Activated CD8-positive, alpha-beta memory T cell treated with anti-CD3 and anti-CD28 coated beads, Interleukin-2, amount 10 ng/mL, durations not matched to agents 7 days and 5 days (primary cell): Measurements from ENCODE around the gene FADS3. TPM values are rescaled to one million over a fixed set of nuclear protein-coding genes. Genes with fewer than 3 reads are reported as not detected.
A peak's percentile ranks its signal among the peaks of the same experiment; 100 is the strongest.

Source experiments
- ATAC-seq: fragments of 150-1000 bp; cut with Tn5 transposase; one replicate; pipeline ENCODE4 v1.10.0; 2021; ENCODE audit warnings: moderate library complexity
- CTCF ChIA-PET: fragments of 350-600 bp; sonication (Branson Sonifier 250); formaldehyde crosslinking; loops from one replicate; lab custom pipeline; 2021; ENCODE audit warnings: antibody characterized with exemption; lab: Charles Lee
- DNase-seq: peaks from one replicate; pipeline ENCODE4 v3.0.0-alpha.2; 2020
- H3K27ac Mint-ChIP-seq: one replicate; pipeline ENCODE4 v1.8.0; 2021; ENCODE audit warnings: mild to moderate bottlenecking, mixed read lengths
- H3K27me3 Mint-ChIP-seq: one replicate; pipeline ENCODE4 v1.8.0; 2021; ENCODE audit warnings: mixed read lengths
- H3K36me3 Mint-ChIP-seq: one replicate; pipeline ENCODE4 v1.8.0; 2021; ENCODE audit warnings: mild to moderate bottlenecking, mixed read lengths
- H3K4me1 Mint-ChIP-seq: one replicate; pipeline ENCODE4 v1.8.0; 2021; ENCODE audit warnings: mixed read lengths
- H3K4me3 Mint-ChIP-seq: one replicate; pipeline ENCODE4 v1.8.0; 2021; ENCODE audit warnings: mild to moderate bottlenecking, moderate library complexity, mixed read lengths
- H3K9me3 Mint-ChIP-seq: one replicate; pipeline ENCODE4 v1.8.0; 2022; ENCODE audit warnings: low read depth, mixed read lengths
- total RNA-seq, 2 experiments: library from RNA; stranded (reverse); gene quantifications; one replicate each; pipeline ENCODE4 v1.2.3, GENCODE V29; 2021

Gene FADS3
- total RNA-seq, 2 experiments from 2014 or later = 2.6 to 7.7 TPM

DNA sequence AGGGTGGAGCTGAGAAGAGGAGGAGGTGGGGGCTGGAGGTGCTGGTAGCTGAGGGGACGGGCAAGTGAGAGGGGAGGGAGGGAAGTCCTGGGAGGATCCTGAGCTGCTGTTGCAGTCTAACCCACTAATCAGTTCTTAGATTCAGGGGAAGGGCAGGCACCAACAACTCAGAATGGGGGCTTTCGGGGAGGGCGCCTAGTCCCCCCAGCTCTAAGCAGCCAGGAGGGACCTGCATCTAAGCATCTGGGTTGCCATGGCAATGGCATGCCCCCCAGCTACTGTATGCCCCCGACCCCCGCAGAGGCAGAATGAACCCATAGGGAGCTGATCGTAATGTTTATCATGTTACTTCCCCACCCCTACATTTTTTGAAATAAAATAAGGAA lies 24.4 kb downstream of the FADS3 start:
- Mint-ChIP-seq H3K4me3 (no peak overlapping the region), H3K4me1 (peaks cover 5% of the 10 kb centered on the region), H3K36me3 (peaks cover 5% of the 10 kb centered on the region), H3K9me3 (no peaks in the 10 kb centered on the region), H3K27me3 (peaks cover 4% of the 10 kb centered on the region), H3K27ac (no peak overlapping the region)
- CTCF ChIA-PET = interaction anchor here (0.7 to 1.0 kb wide), 4 partner anchors 29 to 215 kb away, joined by 3 read pairs; no protein-coding TSS in a partner anchor
- no peak for DNase-seq
- no peak for ATAC-seq

DNA sequence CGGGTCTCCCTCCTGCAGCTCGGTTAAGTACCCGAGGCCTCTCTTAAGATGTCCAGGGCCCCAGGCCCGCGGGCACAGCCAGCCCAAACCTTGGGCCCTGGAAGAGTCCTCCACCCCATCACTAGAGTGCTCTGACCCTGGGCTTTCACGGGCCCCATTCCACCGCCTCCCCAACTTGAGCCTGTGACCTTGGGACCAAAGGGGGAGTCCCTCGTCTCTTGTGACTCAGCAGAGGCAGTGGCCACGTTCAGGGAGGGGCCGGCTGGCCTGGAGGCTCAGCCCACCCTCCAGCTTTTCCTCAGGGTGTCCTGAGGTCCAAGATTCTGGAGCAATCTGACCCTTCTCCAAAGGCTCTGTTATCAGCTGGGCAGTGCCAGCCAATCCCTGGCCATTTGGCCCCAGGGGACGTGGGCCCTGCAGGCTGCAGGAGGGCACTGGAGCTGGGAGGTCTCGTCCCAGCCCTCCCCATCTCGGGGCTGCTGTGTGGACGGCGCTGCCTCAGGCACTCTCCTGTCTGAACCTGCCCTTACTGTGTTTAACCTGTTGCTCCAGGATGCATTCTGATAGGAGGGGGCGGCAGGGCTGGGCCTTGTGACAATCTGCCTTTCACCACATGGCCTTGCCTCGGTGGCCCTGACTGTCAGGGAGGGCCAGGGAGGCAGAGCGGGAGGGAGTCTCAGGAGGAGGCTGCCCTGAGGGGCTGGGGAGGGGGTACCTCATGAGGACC lies 25.0 kb downstream of the FADS3 start:
- DNase-seq (no peak), ATAC-seq (no peak)
- Mint-ChIP-seq H3K27ac (no peak overlapping the region), H3K4me3 (no peak overlapping the region), H3K4me1 (peaks cover 3% of the 10 kb centered on the region), H3K36me3 (peaks cover 5% of the 10 kb centered on the region), H3K9me3 (no peaks in the 10 kb centered on the region), H3K27me3 (peaks cover 3% of the 10 kb centered on the region)
- CTCF ChIA-PET = interaction anchor here (0.5 to 0.9 kb wide), 4 partner anchors 30 to 133 kb away, joined by 3 read pairs; no protein-coding TSS in a partner anchor

DNA sequence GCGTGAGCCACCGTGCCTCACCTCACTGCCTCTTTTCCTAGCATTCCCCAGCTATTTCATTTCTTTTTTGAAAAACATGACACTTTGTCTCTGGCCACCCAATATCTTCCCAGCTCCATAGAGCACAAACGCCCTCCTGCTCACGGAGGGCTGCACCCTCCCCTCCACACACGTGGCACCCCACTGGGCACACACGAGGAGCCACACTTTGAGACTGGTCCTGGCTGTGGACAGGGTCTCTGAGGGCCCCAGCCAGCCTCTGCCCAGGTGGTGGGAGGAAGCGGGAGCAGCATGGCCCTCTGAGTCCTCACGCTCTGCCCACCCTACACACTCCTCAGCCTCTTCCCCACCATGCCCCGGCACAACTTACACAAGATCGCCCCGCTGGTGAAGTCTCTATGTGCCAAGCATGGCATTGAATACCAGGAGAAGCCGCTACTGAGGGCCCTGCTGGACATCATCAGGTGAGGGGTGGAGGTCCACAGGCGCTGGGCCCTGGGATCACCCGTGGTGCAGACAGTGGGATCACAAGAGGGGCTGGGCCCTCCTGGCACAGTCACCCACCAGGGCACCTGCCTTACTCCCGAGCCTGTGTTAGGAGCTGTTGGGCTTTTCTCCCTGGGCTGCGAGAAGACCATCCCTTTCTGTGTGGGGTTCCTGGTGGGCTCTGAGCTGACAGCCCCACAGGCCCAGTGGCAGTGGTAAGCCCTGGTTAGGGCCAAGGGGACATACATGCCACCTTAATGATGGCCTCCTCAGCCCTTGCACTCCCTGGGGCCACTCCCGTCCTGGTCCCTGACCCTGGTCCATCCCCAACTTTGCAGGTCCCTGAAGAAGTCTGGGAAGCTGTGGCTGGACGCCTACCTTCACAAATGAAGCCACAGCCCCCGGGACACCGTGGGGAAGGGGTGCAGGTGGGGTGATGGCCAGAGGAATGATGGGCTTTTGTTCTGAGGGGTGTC lies 26.2 kb downstream of the FADS3 start:
- ATAC-seq (no peak), DNase-seq (no peak)
- no peaks in the 10 kb centered on the region for H3K9me3 Mint-ChIP-seq
- no peak overlapping the region for H3K4me3 Mint-ChIP-seq
- H3K27me3 Mint-ChIP-seq = no peaks in the 10 kb centered on the region
- no peak overlapping the region for H3K27ac Mint-ChIP-seq
- H3K4me1 Mint-ChIP-seq = no peaks in the 10 kb centered on the region
- CTCF ChIA-PET = interaction anchor here (0.5 to 1.5 kb wide), 3 partner anchors 32 to 92 kb away, joined by 3 read pairs; no protein-coding TSS in a partner anchor
- peaks cover 11% of the 10 kb centered on the region for H3K36me3 Mint-ChIP-seq

DNA sequence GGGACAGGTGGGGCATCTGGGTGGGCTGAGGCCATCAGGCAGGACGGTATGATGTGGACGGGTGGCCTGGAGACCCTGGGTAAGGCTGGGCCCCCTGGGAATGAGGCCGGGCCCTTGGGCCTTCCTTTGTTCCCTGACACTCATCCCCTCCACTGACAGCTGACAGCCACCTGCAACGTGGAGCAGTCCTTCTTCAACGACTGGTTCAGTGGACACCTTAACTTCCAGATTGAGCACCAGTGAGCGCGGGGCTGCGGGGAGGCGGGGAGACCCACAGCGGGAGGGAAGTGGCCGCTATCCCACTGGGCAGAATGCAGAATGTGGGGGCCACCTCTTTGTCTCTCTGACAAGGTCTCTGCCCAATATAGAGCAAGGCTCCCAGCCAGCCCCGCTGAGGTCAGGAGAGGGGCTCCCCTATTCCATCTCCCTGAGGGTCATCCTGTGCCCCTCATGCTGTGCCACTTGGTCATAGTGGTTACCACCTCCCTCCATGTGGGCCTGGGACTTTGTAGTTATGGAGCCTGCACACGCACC lies 27.7 kb downstream of the FADS3 start:
- Mint-ChIP-seq H3K9me3 (no peaks in the 10 kb centered on the region), H3K27ac (no peak overlapping the region), H3K36me3 (peaks cover 22% of the 10 kb centered on the region), H3K4me1 (no peaks in the 10 kb centered on the region), H3K27me3 (no peaks in the 10 kb centered on the region), H3K4me3 (no peak overlapping the region)
- peak; percentile 20 for ATAC-seq
- CTCF ChIA-PET = interaction anchor here (1.0 to 1.5 kb wide), 2 partner anchors 34 to 83 kb away, joined by 3 read pairs; no protein-coding TSS in a partner anchor
- no peak for DNase-seq

DNA sequence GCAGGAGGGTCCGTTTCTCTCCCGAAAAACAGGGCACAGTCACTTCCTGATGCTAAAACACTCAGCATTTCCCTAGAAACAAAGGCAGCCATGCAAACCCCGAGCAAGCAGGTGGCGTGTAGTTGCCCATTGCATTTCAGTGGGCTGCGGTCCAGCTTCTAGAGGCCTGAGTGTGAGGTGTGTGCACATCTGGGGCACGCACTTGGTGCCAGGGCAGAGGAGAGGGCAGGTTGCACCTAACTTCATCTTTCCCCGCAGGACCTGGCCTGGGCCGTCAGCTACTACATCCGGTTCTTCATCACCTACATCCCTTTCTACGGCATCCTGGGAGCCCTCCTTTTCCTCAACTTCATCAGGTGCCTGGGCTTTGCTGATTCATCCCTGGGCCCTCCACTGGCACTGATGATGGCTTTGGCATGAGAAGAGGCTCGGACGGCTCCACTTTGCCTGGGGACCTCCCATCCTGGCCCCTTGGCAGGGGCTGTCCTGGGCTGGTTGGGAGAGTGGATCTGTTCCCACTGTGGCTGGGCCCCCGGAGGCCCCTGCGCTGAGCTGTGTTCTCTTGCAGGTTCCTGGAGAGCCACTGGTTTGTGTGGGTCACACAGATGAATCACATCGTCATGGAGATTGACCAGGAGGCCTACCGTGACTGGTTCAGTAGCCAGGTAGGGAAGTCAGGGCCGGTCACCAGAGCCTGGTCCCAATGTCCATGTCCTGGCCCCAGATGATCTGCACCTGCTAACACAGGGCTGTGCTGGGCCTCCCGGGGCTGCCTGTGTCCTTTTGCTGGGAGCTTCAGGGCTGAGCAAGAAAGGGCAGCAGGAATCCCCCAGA lies 28.4 kb downstream of the FADS3 start:
- H3K27me3 Mint-ChIP-seq = no peaks in the 10 kb centered on the region
- no peak for ATAC-seq
- CTCF ChIA-PET = interaction anchor here (0.9 kb wide), 1 partner anchor 8 kb away, joined by 3 read pairs; no protein-coding TSS in a partner anchor
- DNase-seq = no peak
- no peak overlapping the region for H3K27ac Mint-ChIP-seq
- no peaks in the 10 kb centered on the region for H3K4me1 Mint-ChIP-seq
- H3K36me3 Mint-ChIP-seq = peaks cover 22% of the 10 kb centered on the region
- no peaks in the 10 kb centered on the region for H3K9me3 Mint-ChIP-seq
- no peak overlapping the region for H3K4me3 Mint-ChIP-seq

DNA sequence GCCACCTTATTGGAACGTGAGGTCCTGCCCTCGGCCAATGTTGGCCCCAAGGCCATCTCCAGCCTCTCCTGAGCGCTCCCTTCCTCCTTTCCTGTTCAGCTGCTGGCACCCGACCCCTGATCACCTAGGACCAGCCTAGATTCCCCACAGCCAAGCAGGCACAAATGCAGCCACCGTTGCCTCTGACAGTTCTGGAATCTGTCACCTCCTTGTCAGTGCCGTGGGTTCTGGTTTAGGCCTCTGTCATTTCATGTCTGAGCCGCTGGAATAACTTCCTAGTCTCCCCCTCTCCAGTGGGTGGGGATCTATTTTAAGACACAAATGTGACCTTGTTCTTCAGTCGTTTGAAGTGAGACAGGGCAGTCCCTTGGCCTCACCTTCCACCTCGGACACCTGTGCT lies 29.7 kb downstream of the FADS3 start:
- Mint-ChIP-seq H3K36me3 (peaks cover 23% of the 10 kb centered on the region), H3K27ac (no peak overlapping the region), H3K4me1 (no peaks in the 10 kb centered on the region), H3K4me3 (no peak overlapping the region), H3K9me3 (no peaks in the 10 kb centered on the region), H3K27me3 (no peaks in the 10 kb centered on the region)
- CTCF ChIA-PET = interaction anchor here (1.1 kb wide), 2 partner anchors 37 to 86 kb away, joined by 3 to 4 read pairs; no protein-coding TSS in a partner anchor
- no peak for DNase-seq
- no peak for ATAC-seq

DNA sequence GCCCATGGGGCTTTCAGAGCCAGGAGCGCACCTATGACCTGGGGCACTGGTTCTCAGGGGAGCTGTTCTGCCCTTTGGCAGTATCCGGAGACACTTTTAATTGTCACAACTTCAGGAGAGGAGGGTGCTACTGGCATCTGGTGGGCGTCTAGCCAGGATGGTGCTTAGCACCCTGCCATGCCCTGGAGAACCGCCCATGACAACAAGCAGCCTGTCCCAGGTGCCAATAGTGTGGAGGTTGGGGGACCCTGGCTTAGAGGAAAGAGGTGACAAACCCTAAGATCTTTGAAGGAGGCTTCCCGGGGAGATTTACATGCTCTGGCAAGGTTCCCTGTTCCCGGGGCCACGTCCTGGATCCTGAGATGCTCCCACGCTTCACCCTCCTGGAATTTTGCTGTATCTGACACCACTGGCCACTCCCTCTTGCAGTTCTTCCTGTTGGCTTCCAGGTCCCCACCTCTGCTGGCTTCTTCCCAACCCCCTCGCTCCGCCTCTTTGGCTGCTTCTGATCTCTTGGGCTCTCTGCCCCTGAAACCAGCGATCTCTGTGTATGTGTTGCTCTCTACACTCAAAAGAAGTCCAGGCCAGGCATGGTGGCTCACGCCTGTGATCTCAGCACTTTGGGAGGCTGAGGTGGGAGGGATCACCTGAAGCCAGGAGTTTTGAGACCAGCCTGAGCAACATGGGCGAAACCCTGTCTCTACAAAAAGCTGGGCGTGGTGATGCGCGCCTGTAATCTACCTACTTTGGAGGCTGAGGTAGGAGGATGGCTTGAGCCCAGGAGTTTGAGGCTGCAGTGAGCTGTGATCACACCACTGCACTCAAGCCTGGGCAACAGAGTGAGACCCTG lies 31.1 kb downstream of the FADS3 start:
- Mint-ChIP-seq H3K4me1 (no peaks in the 10 kb centered on the region), H3K27me3 (no peaks in the 10 kb centered on the region), H3K4me3 (no peak overlapping the region), H3K27ac (no peak overlapping the region), H3K36me3 (peaks cover 21% of the 10 kb centered on the region), H3K9me3 (no peaks in the 10 kb centered on the region)
- DNase-seq (no peak), ATAC-seq (no peak)
- CTCF ChIA-PET = interaction anchor here (1.1 to 1.4 kb wide), 3 partner anchors 11 to 88 kb away, joined by 3 to 4 read pairs (median 3); no protein-coding TSS in a partner anchor

DNA sequence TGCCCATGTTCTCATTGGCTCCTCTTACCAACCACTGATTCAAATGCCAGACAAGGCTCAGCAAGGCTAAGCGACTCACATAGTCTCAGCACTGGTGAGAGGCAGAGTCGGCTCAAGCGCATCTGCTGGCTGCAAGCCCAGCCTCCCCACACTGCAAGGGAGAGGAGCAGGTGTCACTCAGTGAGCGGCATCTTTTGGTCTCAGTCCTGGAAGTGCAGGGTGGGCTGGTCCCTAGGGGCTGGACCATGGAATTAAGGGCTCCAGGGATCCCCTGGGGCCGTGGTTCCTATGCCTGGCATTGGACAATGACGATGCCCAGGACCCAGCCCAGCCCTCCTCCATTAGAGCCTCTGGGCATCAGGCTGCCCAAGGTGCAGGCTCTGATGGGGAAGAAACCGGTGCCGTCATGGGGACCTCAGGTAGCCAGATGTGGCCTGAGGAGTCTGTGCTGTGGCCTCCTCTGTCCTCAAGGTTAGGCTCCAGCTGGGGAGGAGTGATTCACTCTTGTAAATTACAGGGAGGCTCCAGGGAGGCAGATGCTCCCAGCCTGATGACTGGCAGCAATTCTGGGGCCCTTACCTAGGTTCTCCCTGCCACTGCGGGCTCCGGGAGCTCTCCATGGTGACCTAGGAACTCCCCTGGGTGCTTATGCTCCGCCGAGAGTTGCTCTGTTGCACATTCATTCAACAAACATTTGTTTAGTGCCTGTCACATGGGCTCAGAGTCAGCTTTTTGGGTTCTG lies 35.2 kb downstream of the FADS3 start:
- Mint-ChIP-seq H3K36me3 (peaks cover 29% of the 10 kb centered on the region), H3K27ac (no peak overlapping the region), H3K9me3 (no peaks in the 10 kb centered on the region), H3K4me3 (no peak overlapping the region), H3K27me3 (no peaks in the 10 kb centered on the region), H3K4me1 (no peaks in the 10 kb centered on the region)
- DNase-seq (no peak), ATAC-seq (no peak)
- CTCF ChIA-PET = interaction anchor here (1.2 kb wide), 1 partner anchor 14 kb away, joined by 3 read pairs; no protein-coding TSS in a partner anchor

DNA sequence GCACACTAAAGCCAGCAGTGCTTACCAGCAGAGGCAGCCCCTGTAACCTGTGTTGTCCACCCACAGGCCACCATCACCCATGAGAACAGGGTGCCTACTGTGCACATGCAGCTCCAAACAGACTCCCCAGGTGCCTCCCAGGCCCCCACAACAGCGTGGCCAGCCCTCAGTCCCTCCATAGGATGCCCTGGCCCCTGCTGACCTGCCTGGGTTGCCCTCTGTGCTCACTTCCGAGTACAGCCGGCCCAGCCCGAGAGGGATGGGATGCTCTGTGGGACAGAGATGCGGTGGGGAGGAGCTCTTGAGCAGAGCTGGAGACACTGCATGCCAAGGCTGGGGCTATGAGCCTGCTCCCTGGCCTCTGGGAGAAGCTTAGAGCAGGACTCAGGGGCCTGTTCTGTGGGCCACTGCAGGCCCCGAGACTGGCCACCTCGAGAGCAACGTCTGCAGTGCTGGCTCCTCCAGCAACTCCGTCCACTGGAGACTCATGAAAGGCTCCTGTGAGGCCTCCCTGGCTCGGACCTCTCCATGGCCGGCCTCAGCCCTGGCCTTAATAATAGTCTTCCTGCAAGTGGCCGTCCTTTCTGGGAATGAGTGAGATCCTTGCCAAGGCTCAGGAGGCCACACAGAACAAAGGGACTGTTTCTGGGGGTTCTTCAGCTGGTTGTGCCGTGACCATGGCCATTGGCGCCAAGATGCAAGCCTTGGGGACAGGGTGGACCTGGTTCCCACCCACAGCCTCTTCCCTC lies 36.2 kb downstream of the FADS3 start:
- ATAC-seq = no peak
- Mint-ChIP-seq H3K4me3 (no peak overlapping the region), H3K36me3 (peaks cover 29% of the 10 kb centered on the region), H3K27me3 (no peaks in the 10 kb centered on the region), H3K9me3 (no peaks in the 10 kb centered on the region), H3K4me1 (no peaks in the 10 kb centered on the region), H3K27ac (no peak overlapping the region)
- CTCF ChIA-PET = interaction anchor here (0.6 to 1.5 kb wide), 2 partner anchors 227 to 562 kb away, joined by 3 read pairs; no protein-coding TSS in a partner anchor
- DNase-seq = no peak

DNA sequence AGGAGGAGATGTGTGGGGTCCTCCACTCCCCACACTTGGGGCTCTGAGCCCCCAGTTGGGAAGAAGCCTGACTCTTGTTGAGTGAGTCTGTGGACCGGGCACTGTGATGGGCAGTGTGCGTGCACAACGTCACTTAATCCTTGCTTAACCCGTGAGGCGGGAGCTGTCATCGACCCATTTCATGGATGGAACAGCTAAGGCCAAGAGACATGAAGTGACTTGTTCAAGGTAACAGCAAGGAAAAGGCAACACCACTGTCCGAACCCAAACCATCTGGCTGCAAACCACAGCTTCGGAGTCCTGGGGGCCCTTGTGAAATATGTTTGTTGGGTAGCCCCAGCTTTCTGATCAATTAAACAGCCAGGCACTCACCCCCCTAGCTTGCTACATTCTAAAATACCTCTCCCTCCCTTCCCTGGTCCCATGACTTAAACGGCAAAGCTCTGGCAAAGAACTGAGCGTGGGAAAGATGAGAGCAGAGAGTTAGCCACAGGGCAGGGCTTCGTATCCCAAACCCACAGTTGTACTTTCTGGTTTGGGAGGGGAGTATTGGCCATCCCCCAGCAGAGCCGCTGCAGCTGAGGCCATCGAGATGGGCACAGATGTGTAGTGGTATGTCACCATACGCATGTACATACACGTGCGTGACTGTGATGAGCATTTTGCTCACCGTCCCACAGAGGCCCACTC lies 37.0 kb downstream of the FADS3 start:
- DNase-seq (no peak), ATAC-seq (no peak)
- H3K27me3 Mint-ChIP-seq = no peaks in the 10 kb centered on the region
- no peaks in the 10 kb centered on the region for H3K4me1 Mint-ChIP-seq
- no peak overlapping the region for H3K4me3 Mint-ChIP-seq
- CTCF ChIA-PET = interaction anchor here (0.6 to 1.5 kb wide), 3 partner anchors 45 to 561 kb away, joined by 3 read pairs; no protein-coding TSS in a partner anchor
- H3K27ac Mint-ChIP-seq = no peak overlapping the region
- H3K36me3 Mint-ChIP-seq = peaks cover 30% of the 10 kb centered on the region
- no peaks in the 10 kb centered on the region for H3K9me3 Mint-ChIP-seq
